Measurements from ENCODE around the gene KLHL3.

DNA sequence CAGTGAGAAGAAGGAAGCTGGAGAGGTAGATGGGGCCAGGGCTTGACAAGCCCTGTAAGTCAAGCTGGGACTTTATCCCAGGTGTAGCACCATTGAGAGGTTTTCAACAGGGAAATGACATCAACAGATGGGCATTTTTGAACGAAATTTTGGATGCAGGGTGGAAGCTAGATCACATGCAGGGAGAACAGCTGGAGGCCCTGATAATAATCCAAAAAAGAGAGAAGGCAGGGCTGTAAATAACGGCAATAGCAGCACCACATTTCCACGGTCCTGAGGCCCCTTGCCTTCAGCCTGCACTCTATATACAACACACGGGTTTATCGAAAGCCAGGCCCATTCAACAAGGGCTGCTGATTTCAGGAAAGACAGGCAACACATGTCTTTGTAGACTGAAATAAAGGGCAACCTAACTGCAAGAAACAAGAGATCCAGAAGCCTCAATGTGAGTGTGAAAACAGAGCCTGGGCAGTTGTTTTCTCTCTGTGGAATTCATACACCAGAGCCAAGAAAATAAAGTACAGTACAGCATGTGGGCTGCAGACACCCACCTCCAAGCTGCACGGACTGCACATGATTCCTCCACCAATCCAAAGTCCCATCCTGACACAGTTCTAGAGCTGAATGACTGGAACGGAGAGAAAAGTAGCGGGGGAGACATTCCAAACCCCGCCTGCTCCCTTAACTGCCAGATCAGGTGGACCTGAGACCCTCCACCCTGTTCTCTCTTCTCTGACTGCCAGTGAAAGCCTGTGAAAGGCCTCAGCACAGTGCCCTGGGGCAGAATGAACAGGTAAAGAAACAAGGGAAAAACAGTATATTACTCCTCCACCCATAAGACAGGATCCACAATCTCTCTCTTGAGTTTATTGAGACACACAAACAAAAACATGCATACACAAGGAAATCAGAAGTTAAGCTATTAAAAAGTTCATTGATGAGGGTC is 36.3 kb downstream of the KLHL3 start:
- TF ChIP-seq CTCF (IDR thresholded peaks at IDR 0.05; ENCODE audit: low read depth, low read length, missing input control), result no peak
- TF ChIP-seq TAF1 (conservative IDR thresholded peaks at IDR 0.05), result no peak
- TF ChIP-seq RXRA (IDR thresholded peaks at IDR 0.05), result no peak
- no peak for TF ChIP-seq RAD21 (IDR thresholded peaks at IDR 0.05)
- no peak for TF ChIP-seq SP1 (IDR thresholded peaks at IDR 0.05)
- TF ChIP-seq GABPA (IDR thresholded peaks at IDR 0.05 in 1 of 2, conservative IDR thresholded peaks at IDR 0.05 in 1 of 2), result no peak
- no peak for TF ChIP-seq MAX (IDR thresholded peaks at IDR 0.05)
- no peak for TF ChIP-seq ZBTB33 (IDR thresholded peaks at IDR 0.05)
- TF ChIP-seq REST (IDR thresholded peaks at IDR 0.05), result no peak
- TF ChIP-seq FOXA1 (IDR thresholded peaks at IDR 0.05), result no peak
- TF ChIP-seq YY1 (IDR thresholded peaks at IDR 0.05), result no peak
- TF ChIP-seq ATF3 (IDR thresholded peaks at IDR 0.05), result no peak

Measured in liver (tissue), 3 donors.